NCI-H510A (cell line): ENCODE data around the gene CEPT1.
"Not testable (repeated sequence)": the region's sequence is repeated elsewhere in the genome, so short reads cannot be mapped to it uniquely, and the experiment has no call there.

Source experiments
- DNase-seq: peaks from one replicate; lab custom pipeline; 2025; lab: John Stamatoyannopoulos, UW

Gene CEPT1

DNA sequence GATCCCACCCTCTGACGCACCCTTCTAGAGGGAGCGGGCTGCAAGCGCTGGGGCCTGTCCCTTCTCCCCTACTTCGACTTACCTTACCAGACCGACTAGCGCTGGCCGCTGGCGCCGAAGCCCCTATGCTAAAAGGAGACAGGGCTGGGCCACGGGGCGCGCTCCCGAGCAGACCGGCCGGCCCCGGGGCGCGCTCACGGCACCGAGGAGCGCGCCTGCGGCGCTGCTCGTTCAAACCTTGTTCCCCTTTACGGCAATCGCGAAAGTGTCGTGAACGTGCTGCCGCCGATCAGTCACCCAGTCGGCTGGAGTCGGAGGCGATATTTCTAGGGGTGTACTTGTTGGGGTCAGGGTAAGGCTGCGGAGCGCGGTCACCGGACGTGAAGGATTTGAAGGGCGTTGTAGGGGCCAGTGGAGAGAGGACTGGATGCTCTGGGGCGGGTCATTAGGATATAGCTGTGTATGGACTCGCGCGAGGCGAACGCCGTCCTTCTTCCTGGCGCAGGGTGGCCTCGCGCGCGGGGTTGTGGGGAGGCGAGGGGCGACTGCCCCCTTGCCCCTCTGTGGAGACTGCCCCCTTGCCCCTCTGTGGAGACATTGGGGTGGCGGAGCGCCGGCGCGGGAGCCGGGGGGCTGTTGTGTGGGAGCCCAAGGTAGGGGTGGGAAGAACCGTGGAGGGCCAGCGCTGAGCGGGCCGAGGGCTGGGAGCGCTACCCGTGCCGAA, at the start of gene CEPT1, which contains the start of gene DRAM2:
CEPT1 (plus strand) TSS at position 268 of the 724 bp plus-strand sequence. CDS start 7,492 bp downstream, outside the sequence.
DRAM2 (minus strand) TSS at position 138 of the 724 bp plus-strand sequence. CDS start 8,539 bp downstream, outside the sequence.
- peak; percentile 86 for DNase-seq

DNA sequence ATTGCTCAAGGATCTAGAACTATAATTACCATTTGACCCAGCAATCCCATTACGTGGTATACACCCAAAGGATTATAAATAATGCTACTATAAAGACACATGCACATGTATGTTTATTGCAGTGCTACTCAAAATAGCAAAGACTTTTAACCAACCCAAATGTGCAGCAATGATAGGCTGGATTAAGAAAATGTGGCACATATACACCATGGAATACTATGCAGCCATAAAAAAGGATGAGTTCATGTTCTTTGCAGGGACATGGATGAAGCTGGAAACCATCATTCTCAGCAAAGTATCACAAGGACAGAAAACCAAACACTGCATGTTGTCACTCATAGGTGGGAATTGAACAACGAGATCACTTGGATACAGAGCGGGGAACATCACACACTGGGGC, 44.6 kb upstream of the CEPT1 start:
- not testable (repeated sequence) for DNase-seq

DNA sequence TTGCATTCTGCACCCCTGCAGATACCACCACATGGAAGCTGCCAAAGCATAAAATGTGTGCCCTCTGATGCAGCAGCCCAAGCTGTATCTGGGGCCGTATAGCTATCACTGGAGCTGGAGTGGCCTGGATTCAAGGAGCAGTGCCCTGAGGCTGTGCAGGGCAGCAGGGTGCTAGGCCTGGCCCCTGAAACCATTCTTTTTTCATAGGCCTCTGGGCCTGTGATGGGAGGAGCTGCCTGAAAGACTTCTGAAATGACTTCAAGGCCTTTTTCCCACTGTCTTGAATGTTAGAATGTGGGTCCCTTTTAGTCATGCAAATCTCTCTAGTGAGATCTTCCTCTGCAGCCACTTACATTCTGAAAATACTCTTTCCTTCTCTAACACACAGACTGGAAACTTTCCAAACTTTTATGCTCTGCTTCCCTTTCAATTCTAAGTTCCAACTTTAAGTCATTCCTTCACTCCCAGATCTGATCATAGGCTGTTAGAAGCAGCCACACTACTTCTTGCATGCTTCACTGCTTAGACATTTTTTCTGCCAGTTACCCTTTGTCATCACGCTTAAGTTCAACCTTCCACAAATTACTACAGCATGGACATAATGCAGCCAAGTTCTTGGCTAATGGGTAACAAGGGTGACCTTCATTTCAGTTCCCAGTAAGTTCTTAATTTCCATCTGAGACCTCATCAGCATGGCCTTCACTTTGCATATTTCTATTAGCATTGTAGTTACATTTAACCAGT, 42.5 kb upstream of the CEPT1 start:
- DNase-seq, result no peak

DNA sequence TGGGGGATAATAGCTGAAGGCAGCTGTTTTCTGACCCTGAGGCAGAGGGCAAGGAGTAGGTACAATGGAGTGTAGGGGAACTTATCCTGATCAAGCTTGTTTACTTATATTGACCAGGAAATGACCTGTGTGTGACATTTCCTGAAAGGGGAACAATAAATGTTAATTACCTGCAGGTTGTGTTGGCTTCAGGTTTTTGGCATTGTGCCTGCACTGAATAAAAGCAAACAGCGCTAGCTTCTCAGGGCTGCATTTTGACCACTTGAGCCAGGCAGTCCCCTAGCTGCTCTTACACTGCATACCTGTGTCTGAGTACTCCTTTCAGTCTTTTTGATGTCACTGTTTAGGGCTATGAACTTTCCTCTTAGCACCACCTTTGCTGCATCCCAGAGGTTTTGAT, 40.7 kb upstream of the CEPT1 start:
- DNase-seq, result no peak

GRCh38 chr1:111101854-111102642, 38.0 kb upstream of the CEPT1 start:
- DNase-seq, result no peak

- DNase-seq, result no peak
Observed at GRCh38 chr1:111104981-111105380, 35.0 kb upstream of the CEPT1 start.

GRCh38 chr1:111110197-111110899, 29.7 kb upstream of the CEPT1 start:
- peak; percentile 1 for DNase-seq

DNA sequence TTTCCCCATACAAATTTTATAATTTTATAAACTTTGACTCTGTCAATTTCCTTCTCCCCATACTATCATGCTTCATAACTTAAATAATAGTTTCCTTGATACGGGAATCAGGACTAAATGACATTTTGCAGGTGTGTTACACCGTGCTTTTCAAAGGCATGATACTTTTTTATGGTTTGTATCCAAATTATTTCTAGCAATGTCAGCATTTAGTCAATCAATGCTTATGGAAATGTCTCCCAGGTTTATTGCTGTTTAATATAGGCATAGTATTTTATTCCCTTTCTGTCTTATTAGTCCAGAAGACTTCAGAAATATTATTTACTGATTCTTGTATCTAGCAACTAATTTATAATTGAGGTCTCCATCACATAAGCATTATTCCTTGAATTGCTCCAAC, 23.5 kb upstream of the CEPT1 start:
- no peak for DNase-seq

DNA sequence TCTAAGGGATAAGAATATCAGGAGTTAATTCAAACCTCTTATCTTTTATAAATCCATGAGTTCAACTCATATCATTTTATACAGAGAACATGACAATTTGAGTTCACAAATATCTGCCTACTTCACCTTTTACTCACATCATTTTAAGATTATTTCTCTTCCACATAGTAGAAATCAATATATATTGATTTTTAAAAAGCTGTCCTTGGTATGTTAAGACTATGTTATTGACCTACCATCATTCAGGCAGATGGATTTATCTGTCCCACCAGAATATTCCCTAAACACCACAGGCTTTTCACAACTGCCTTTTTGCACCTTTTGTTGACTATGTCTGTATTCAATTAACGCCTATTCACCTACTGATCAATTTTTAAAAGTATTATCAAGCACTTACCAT, 13.7 kb upstream of the CEPT1 start:
- DNase-seq, result no peak

GRCh38 chr1:111127923-111128643, 11.9 kb upstream of the CEPT1 start:
- no peak for DNase-seq

DNA sequence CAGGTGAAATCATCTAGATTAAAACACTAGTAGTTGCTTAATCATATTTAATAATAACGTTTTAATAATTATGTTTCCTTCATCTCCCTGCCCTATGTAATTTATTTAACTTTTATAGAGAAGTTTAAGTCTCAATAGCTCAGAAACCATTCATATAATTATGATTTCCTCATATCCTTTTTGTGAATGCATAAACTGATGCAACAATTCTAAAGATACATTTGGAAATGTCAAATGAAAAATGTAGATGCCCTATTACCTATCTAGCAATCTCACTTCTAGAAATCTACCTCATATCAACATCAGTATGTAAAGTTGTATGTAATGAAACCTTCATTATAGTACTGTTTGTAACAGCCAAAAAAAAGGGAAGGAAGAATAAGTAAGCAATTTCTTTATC, 10.6 kb upstream of the CEPT1 start:
- DNase-seq, result no peak

DNA sequence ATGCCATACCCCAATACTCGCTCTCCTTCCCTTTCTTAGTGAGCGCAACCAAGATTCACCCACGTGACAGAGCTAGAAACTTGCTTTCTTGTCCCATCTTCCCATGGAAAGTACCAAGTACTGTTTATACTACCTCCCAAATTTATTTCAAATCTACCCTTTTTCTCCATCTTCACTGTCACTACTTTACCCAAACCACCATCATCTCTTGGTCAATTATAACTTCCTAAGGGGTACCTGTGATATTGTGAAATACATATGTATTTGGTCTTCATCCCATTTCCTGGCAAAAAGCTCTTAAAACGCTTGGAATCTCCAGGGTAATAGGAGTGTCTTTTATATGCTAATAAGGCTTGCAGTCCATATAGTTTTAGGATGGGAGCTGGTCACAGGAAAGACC, 8.3 kb upstream of the CEPT1 start:
- no peak for DNase-seq

GRCh38 chr1:111133866-111134265, 6.2 kb upstream of the CEPT1 start:
- DNase-seq, result no peak

DNA sequence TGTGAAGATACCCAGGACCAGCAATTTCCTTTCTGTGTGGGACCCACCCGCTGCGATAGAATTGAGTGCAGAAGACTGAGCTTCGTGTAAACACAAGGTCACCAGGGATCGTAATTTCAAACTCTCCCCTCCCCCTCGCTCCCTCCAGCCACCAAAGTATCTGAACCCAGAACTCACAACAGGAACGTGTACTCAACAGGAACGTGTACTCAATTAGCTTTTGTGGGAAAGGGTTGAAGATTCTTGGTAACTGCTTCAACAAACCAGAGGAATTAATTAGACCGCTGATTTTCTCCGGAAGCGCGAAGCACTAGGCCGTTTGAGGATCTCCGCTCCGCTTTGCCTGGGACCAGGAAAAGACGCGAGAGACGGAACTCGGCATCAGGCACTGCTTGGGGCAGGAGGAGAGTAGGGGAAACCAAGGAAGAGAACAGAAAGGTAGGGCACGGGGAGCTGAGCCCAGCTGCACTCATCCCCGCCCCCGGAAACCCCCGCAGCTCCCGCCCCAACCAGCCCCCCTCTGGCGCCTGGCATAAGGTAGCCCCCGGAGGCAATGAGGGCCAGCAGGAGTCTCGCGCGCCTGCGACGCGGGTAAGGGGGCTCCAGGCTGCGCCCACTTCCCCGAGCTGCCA, 583 bp upstream of the CEPT1 start:
- DNase-seq, result peak; percentile 53

- peak; percentile 35 for DNase-seq
Observed at GRCh38 chr1:111140680-111140967, 601 bp downstream of the CEPT1 start.

- no peak for DNase-seq
Observed at GRCh38 chr1:111141245-111142220, 1.5 kb downstream of the CEPT1 start.

- no peak for DNase-seq
Observed at GRCh38 chr1:111142356-111142975, 2.4 kb downstream of the CEPT1 start.

- DNase-seq, result no peak
Observed at GRCh38 chr1:111145542-111145941, 5.5 kb downstream of the CEPT1 start.
